H9 (cell line): ENCODE results near the gene ATP5PO. TPM values are rescaled to one million over a fixed set of nuclear protein-coding genes. Genes with fewer than 3 reads are reported as not detected.
A peak's percentile ranks its signal among the peaks of the same experiment; 100 is the strongest.

Experiments
- DNase-seq: peaks from one replicate; pipeline ENCODE4 v3.0.0-alpha.2; 2017
- H2AFZ ChIP-seq: one replicate; pipeline ENCODE4 v1.6.1; 2013; ENCODE audit warnings: mild to moderate bottlenecking, low read length, control low read depth, moderate library complexity
- H2AK5ac ChIP-seq: 2 replicates; pipeline ENCODE4 v1.6.1; 2013; ENCODE audit warnings: low read length, control low read depth, mixed read lengths; ENCODE audit not compliant: insufficient read length
- H2BK120ac ChIP-seq: one replicate; pipeline ENCODE4 v1.6.1; 2013; ENCODE audit warnings: low read depth, mild to moderate bottlenecking, low read length, control low read depth, inconsistent platforms; ENCODE audit not compliant: poor library complexity, severe bottlenecking
- H2BK12ac ChIP-seq: 2 replicates; pipeline ENCODE4 v1.6.1; 2013; ENCODE audit warnings: low read length, control low read depth, mixed read lengths, low read depth; ENCODE audit not compliant: insufficient read length
- H2BK15ac ChIP-seq: 2 replicates; pipeline ENCODE4 v1.6.1; 2013; ENCODE audit warnings: low read depth, low read length, control low read depth
- H2BK20ac ChIP-seq: one replicate; pipeline ENCODE4 v1.6.1; 2013; ENCODE audit warnings: low read depth, mild to moderate bottlenecking, low read length, control low read depth, inconsistent platforms; ENCODE audit not compliant: poor library complexity, severe bottlenecking
- H2BK5ac ChIP-seq: 2 replicates; pipeline ENCODE4 v1.6.1; 2013; ENCODE audit warnings: low read length, control low read depth, mixed read lengths; ENCODE audit not compliant: insufficient read length
- H3K14ac ChIP-seq: 2 replicates; pipeline ENCODE4 v1.6.1; 2013; ENCODE audit warnings: low read length, control low read depth; ENCODE audit not compliant: insufficient read depth
- H3K18ac ChIP-seq: 2 replicates; pipeline ENCODE4 v1.6.1; 2013; ENCODE audit warnings: low read depth, mild to moderate bottlenecking, mixed read lengths, low read length, control low read depth; ENCODE audit not compliant: insufficient read length
- H3K23ac ChIP-seq: 2 replicates; pipeline ENCODE4 v1.6.1; 2013; ENCODE audit warnings: low read length, control low read depth, mixed read lengths, low read depth; ENCODE audit not compliant: insufficient read length
- H3K23me2 ChIP-seq: 2 replicates; pipeline ENCODE4 v1.6.1; 2013; ENCODE audit warnings: low read depth, mild to moderate bottlenecking, mixed read lengths, low read length, control low read depth; ENCODE audit not compliant: insufficient read length, poor library complexity, severe bottlenecking
- H3K27ac ChIP-seq: 2 replicates; pipeline ENCODE4 v1.5.1; 2013; ENCODE audit warnings: low read length, control low read depth, mixed read lengths, low read depth; ENCODE audit not compliant: insufficient read length
- H3K27me3 ChIP-seq: 2 replicates; pipeline ENCODE4 v1.6.1; 2013; ENCODE audit warnings: low read length, control low read depth, inconsistent platforms; ENCODE audit not compliant: insufficient read depth
- H3K4ac ChIP-seq: 2 replicates; pipeline ENCODE4 v1.6.1; 2013; ENCODE audit warnings: low read depth, mild to moderate bottlenecking, control low read depth, inconsistent platforms, low read length, moderate library complexity
- H3K4me1 ChIP-seq: 2 replicates; pipeline ENCODE4 v1.6.1; 2013; ENCODE audit warnings: low read length, control low read depth, inconsistent platforms; ENCODE audit not compliant: insufficient read depth
- H3K4me2 ChIP-seq: 2 replicates; pipeline ENCODE4 v1.6.1; 2013; ENCODE audit warnings: low read length, control low read depth, mixed read lengths; ENCODE audit not compliant: insufficient read length, insufficient read depth
- H3K56ac ChIP-seq: 2 replicates; pipeline ENCODE4 v1.6.1; 2013; ENCODE audit warnings: low read depth, mild to moderate bottlenecking, mixed read lengths, low read length, control low read depth; ENCODE audit not compliant: insufficient read length
- H3K79me1 ChIP-seq: 2 replicates; pipeline ENCODE4 v1.6.1; 2013; ENCODE audit warnings: low read depth, mild to moderate bottlenecking, moderate library complexity, low read length, control low read depth, inconsistent platforms; ENCODE audit not compliant: insufficient read depth, poor library complexity, severe bottlenecking
- H3K79me2 ChIP-seq: 2 replicates; pipeline ENCODE4 v1.6.1; 2013; ENCODE audit warnings: low read length, control low read depth, inconsistent platforms; ENCODE audit not compliant: insufficient read depth
- H3K9ac ChIP-seq: 2 replicates; pipeline ENCODE4 v1.6.1; 2013; ENCODE audit warnings: low read length, control low read depth, mixed read lengths; ENCODE audit not compliant: insufficient read length; ENCODE audit errors: extremely low read depth
- H3K9me3 ChIP-seq: one replicate; pipeline ENCODE4 v1.6.1; 2013; ENCODE audit warnings: low read depth, low read length, inconsistent platforms; ENCODE audit not compliant: control insufficient read depth
- H3T11ph ChIP-seq: one replicate; pipeline ENCODE4 v1.6.1; 2013; ENCODE audit warnings: mild to moderate bottlenecking, low read length, control low read depth, inconsistent platforms
- H4K20me1 ChIP-seq: one replicate; pipeline ENCODE4 v1.6.1; 2013; ENCODE audit not compliant: control insufficient read depth, insufficient read length, insufficient read depth
- H4K5ac ChIP-seq: 2 replicates; pipeline ENCODE4 v1.6.1; 2013; ENCODE audit warnings: low read depth, mild to moderate bottlenecking, mixed read lengths, low read length, control low read depth; ENCODE audit not compliant: insufficient read length
- H4K8ac ChIP-seq: replicated peaks from 2 replicates; pipeline ENCODE4 v1.6.1; 2013; ENCODE audit warnings: low read length, control low read depth, mixed read lengths, low read depth; ENCODE audit not compliant: insufficient read length
- H4K91ac ChIP-seq: 2 replicates; pipeline ENCODE4 v1.6.1; 2013; ENCODE audit warnings: low read depth, mild to moderate bottlenecking, moderate library complexity, mixed read lengths, low read length, control low read depth; ENCODE audit not compliant: insufficient read length
- H3K27ac Mint-ChIP-seq, 3 experiments: 2 replicates in 2 of 3; 3 replicates in 1 of 3; pipeline ENCODE4 v1.8.0; 2020 to 2021; ENCODE audit warnings: mixed read lengths in 3 of 3, mild to moderate bottlenecking in 1 of 3, moderate library complexity in 1 of 3
- H3K27me3 Mint-ChIP-seq: 2 replicates; pipeline ENCODE4 v1.8.0; 2021; ENCODE audit warnings: low read depth, mild to moderate bottlenecking, moderate library complexity, mixed read lengths
- H3K36me3 Mint-ChIP-seq, 3 experiments: 2 replicates in 2 of 3; 3 replicates in 1 of 3; pipeline ENCODE4 v1.8.0; 2020 to 2021; ENCODE audit warnings: low read depth in 3 of 3, mixed read lengths in 3 of 3; ENCODE audit not compliant: insufficient read depth in 1 of 3
- H3K4me1 Mint-ChIP-seq, 2 experiments: 2 replicates each; pipeline ENCODE4 v1.8.0; 2020; ENCODE audit warnings: mixed read lengths in 2 of 2
- H3K4me3 Mint-ChIP-seq, 2 experiments: 2 replicates in 1 of 2; 3 replicates in 1 of 2; pipeline ENCODE4 v1.8.0; 2020 to 2021; ENCODE audit warnings: mild to moderate bottlenecking in 2 of 2, mixed read lengths in 2 of 2, moderate library complexity in 1 of 2
- H3K9me3 Mint-ChIP-seq, 2 experiments: 2 replicates in 1 of 2; 3 replicates in 1 of 2; pipeline ENCODE4 v1.8.0; 2020; ENCODE audit warnings: mild to moderate bottlenecking in 2 of 2, mixed read lengths in 2 of 2, moderate library complexity in 1 of 2
- CTCF ChIP-seq: fragments of 200-600 bp; sonication (generic); conservative IDR thresholded peaks from 3 replicates; pipeline ENCODE4 v1.8.0; 2021; ENCODE audit warnings: antibody characterized with exemption, mild to moderate bottlenecking
- WGBS: extraction: QIAGEN DNeasy Blood & Tissue Kit; methylation state at CpG from one replicate; pipeline ENCODE4 v1.1.7; 2013; ENCODE audit warnings: missing lambda C conversion rate, low lambda C conversion rate, mixed read lengths; ENCODE audit not compliant: insufficient read length; ENCODE audit errors: extremely low coverage; 5-methylcytosine and 5-hydroxymethylcytosine counted together
- total RNA-seq: library from RNA; stranded (reverse); gene quantifications from 2 replicates; pipeline ENCODE4 v1.2.1, GENCODE V29; 2021

The ATP5PO gene
- total RNA-seq, 1 experiment from 2014 or later: 275 TPM

DNA sequence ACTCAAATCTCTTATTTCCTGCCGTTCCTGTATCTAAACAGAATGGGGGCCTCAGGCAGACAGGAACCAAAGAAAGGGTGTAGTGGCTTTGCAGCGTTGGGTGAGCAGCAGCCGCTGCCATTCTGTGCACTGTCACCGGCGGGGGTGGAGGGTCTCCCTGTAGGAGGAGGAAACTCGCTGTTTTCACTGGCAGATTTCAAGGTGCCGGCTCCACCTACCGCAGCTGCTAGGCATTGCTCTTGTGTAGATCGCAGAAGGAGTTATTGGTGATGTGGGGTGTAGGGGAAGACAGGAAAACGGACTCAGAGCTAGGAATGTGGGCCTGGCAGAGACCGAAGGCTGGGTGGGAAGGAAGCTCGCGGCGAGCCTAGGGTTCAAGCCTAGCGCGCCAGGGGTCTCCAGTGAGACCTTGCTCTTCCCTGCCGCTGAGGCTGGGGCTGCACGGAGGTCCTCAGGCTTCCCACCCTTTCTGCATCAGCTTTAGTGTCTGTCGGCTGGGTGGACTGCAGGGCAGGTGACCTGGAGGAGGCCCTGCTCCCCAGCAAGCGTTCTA lies 20.8 kb downstream of the ATP5PO start:
- H3K9me3 Mint-ChIP-seq: peaks cover 2 to 10% of the 10 kb centered on the region in 2 experiments; a peak in 2 of 5 replicates
- Histone ChIP-seq H2BK15ac (no peak overlapping the region), H2BK12ac (no peak overlapping the region), H4K8ac (peak overlapping the region; percentile 7), H2BK5ac (no peak overlapping the region), H3K23me2 (no peaks in the 10 kb centered on the region), H3K4me2 (peak overlapping the region; percentile 4), H3K9ac (no peak overlapping the region), H2AFZ (no peak overlapping the region), H4K20me1 (peaks cover 3% of the 10 kb centered on the region), H3K79me2 (no peaks in the 10 kb centered on the region), H3K9me3 (no peaks in the 10 kb centered on the region), H3K27me3 (no peaks in the 10 kb centered on the region), H3K27ac (no peak overlapping the region), H2BK20ac (no peak overlapping the region), H3T11ph (no peak overlapping the region), H3K79me1 (no peaks in the 10 kb centered on the region), H3K18ac (no peak overlapping the region), H4K91ac (no peak overlapping the region), H4K5ac (no peak overlapping the region), H2AK5ac (no peak overlapping the region), H3K23ac (no peak overlapping the region), H3K14ac (no peak overlapping the region; the same call in 1 of the 2 replicates), H3K56ac (no peak overlapping the region), H2BK120ac (no peak overlapping the region), H3K4ac (no peak overlapping the region), H3K4me1 (no peaks in the 10 kb centered on the region; the same call in none of the 2 replicates)
- H3K27ac Mint-ChIP-seq: peak overlapping the region in 2 of 3 experiments; percentile 9 to 85; a peak in 2 of 7 replicates
- H3K36me3 Mint-ChIP-seq: no peaks in the 10 kb centered on the region
- no CpG with 5 or more reads among the region's 20 CpGs for WGBS
- peaks cover 23 to 28% of the 10 kb centered on the region in 2 experiments for H3K4me1 Mint-ChIP-seq
- TF ChIP-seq CTCF: peak; percentile 67
- peak overlapping the region; percentile 21 to 35; a peak in 4 of 5 replicates for H3K4me3 Mint-ChIP-seq
- peak; percentile 92 for DNase-seq
- peaks cover 5% of the 10 kb centered on the region for H3K27me3 Mint-ChIP-seq
